Adrenal gland (tissue), 12 donors: ENCODE measurements around the gene KRTAP1-4. TPM values are rescaled to one million over a fixed set of nuclear protein-coding genes. Genes with fewer than 3 reads are reported as not detected.

Experiments
- DNase-seq, 7 donors: peaks; one replicate each; pipeline ENCODE4 v3.0.0-alpha.2; 2019 to 2020
- H3K27ac ChIP-seq, 5 donors: fragments of 200-600 bp; sonication (generic) in 4 of 5; 1 replicate in 3 of 5; 2 replicates in 2 of 5; pipeline versions ENCODE4 v1.5.1 to v1.8.0; 2016 to 2020; ENCODE audit warnings: mild to moderate bottlenecking in 1 of 5
- H3K27me3 ChIP-seq: fragments of 200-600 bp; 2 replicates; pipeline ENCODE4 v1.8.0; 2021
- H3K36me3 ChIP-seq, 2 donors: fragments of 200-600 bp; replicated peaks in 1 of 2; 1 replicate in 1 of 2; 2 replicates in 1 of 2; pipeline versions ENCODE4 v1.5.1 to v1.8.0; 2018 to 2022
- H3K4me1 ChIP-seq, 2 donors: fragments of 200-600 bp; replicated peaks in 1 of 2; 1 replicate in 1 of 2; 2 replicates in 1 of 2; pipeline versions ENCODE4 v1.5.1 to v1.8.0; 2018 to 2021
- H3K4me3 ChIP-seq, 4 donors: fragments of 200-600 bp; sonication (generic) in 3 of 4; one replicate each; pipeline ENCODE4 v1.5.1; 2016 to 2018
- H3K9me3 ChIP-seq, 3 donors: fragments of 200-600 bp; sonication (generic) in 1 of 3; replicated peaks in 1 of 3; 1 replicate in 2 of 3; 2 replicates in 1 of 3; pipeline versions ENCODE4 v1.5.1 to v1.8.0; 2016 to 2021
- CTCF ChIP-seq, 6 experiments: fragments of 450-650 bp in 4 of 6; fragments of 200-600 bp in 2 of 6; sonication (generic) in 1 of 6; IDR thresholded peaks; 1 replicate in 5 of 6; 2 replicates in 1 of 6; pipeline versions ENCODE4 v1.5.1 to v1.8.0; 2016 to 2021; ENCODE audit warnings: antibody characterized with exemption in 6 of 6, mild to moderate bottlenecking in 2 of 6, moderate library complexity in 1 of 6
- POLR2A ChIP-seq, 2 donors: fragments of 450-650 bp; IDR thresholded peaks; one replicate each; pipeline ENCODE4 v1.6.1; 2017; ENCODE audit warnings: antibody characterized with exemption in 2 of 2, mild to moderate bottlenecking in 2 of 2, moderate library complexity in 1 of 2
- WGBS, 4 donors: extraction: QIAGEN DNeasy Blood & Tissue Kit in 2 of 4; methylation state at CpG; one replicate each; pipeline versions ENCODE4 v1.1.5 to v1.1.7; 2013 to 2017; 5-methylcytosine and 5-hydroxymethylcytosine counted together
- intact Hi-C, 2 donors: fragments of 100-400 bp; cut with DNase I; formaldehyde crosslinking; loops; one replicate each; pipeline versions ENCODE4 v1.14.1 to v1.15.0; 2022 to 2023
- polyA plus RNA-seq, 3 donors: library from polyadenylated mRNA; stranded (reverse); fragments of 200-250 nt in 2 of 3; fragments of 350-450 nt in 1 of 3; fragmentation: Illumina TruSeq in 1 of 3; extraction: RNeasy Lipid Tissue Mini Kit (QIAGEN cat#74804) in 1 of 3; gene quantifications; one replicate each; pipeline ENCODE4 v1.2.3, GENCODE V29; 2013 to 2014
- total RNA-seq, 9 donors: library from RNA; depleted of rRNA in 4 of 9; stranded (reverse); fragments of >200 nt in 4 of 9; fragments of 120-200 nt in 1 of 9; fragmentation: NEBNext Ultra II Directional in 1 of 9; extraction: Animal tissue kit (Norgen Biotek cat#: 25700) in 1 of 9; gene quantifications; one replicate each; pipeline versions ENCODE4 v1.1.0 to v1.2.4, GENCODE V29; 2013 to 2023
- donor health status: healthy with polysubstance abuse.
- donor health status: Bipolar disorder and iron deficiency.
- donor health status: DM: yes; HTN: yes; CAD: no.
- donor health status: DM: no; HTN: no; CAD: no.
- donor health status: DM: no; HTN: no; CAD: no.
- donor health status: DM: yes; HTN: yes; CAD: no.

KRTAP1-4 gene
- total and polyA plus RNA-seq, 12 donors: not detected

DNA sequence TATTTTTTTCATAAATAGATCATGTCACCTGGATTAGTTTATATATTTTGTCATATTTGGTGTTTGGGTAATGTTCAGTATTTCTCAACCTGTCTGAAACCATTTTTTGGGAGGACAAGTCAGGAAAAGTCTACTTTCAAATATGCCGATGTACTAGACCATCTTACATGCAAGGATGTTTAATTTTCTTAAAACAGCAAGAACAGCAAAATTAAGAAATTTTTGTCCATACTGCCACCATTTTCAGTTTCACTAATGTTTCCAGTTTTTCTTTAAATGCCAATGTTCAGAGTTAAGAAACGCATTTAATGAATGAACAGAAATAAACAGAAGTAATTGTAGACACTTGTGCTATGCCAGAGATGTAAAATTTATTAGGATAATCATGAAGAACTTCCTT, 36.9 kb downstream of the KRTAP1-4 start:
- 82 to 90% (median 86%) methylated on average over 2 of the region's 2 CpGs for WGBS, 4 donors
- H3K4me1 ChIP-seq: no peaks in the 10 kb centered on the region
- no peaks in the 10 kb centered on the region for H3K36me3 ChIP-seq
- no peak overlapping the region for H3K27ac ChIP-seq
- peaks cover 5% of the 10 kb centered on the region for H3K27me3 ChIP-seq
- no peak overlapping the region for H3K4me3 ChIP-seq
- no peak for DNase-seq
- no peaks in the 10 kb centered on the region for H3K9me3 ChIP-seq
- TF ChIP-seq POLR2A (IDR thresholded peaks at IDR 0.05) (no peak), CTCF (IDR thresholded peaks at IDR 0.05) (no peak)
- intact Hi-C loops: no loop called here

DNA sequence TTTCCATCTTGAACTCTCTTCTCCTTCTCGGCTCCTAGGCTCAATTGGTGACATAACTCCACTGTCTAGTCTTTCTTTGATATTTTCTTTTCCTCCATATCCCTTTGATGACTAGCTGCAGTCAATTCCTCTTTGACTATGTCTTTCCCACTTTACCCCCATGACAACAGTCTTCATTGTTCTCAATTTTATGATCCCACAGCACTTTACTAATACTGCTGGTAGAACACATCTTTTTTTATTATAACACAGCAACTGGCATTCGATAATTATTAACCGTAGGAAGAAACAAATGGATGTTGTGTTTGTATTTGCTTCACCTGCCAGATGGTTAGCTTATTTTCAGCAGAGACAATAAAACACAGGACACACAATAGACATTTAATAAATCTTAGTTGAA, 37.3 kb downstream of the KRTAP1-4 start:
- 80 to 90% (median 81%) methylated on average over 3 of the region's 3 CpGs for WGBS, 4 donors
- no peak for DNase-seq
- Histone ChIP-seq H3K27me3 (peaks cover 5% of the 10 kb centered on the region), H3K36me3 (no peaks in the 10 kb centered on the region), H3K9me3 (no peaks in the 10 kb centered on the region), H3K4me1 (no peaks in the 10 kb centered on the region), H3K4me3 (no peak overlapping the region), H3K27ac (no peak overlapping the region)
- TF ChIP-seq CTCF (IDR thresholded peaks at IDR 0.05) (no peak), POLR2A (IDR thresholded peaks at IDR 0.05) (no peak)
- intact Hi-C loops: no loop called here

DNA sequence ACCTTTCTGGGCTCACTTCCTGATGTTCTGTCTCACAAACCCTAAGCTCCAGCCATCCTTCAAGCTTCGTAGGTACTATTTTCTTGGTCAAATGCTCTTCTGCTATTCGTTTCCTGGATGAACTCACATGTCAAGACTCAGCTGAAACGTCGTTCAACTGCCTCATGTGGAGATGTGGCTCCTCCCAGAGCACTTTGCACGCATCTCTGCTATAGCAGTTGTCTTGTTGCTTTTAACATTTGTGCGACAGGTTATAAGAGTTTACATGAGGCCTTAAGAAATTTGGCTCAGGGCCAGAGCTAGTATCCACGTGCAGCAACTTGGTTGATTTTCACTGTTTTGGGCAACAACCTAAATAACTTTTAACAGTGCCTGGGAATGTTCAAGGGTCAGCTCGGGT, 43.1 kb downstream of the KRTAP1-4 start:
- no peaks in the 10 kb centered on the region for H3K36me3 ChIP-seq
- H3K27ac ChIP-seq: no peak overlapping the region
- H3K4me3 ChIP-seq: no peak overlapping the region
- no peak for DNase-seq
- TF ChIP-seq CTCF (IDR thresholded peaks at IDR 0.05) (no peak), POLR2A (IDR thresholded peaks at IDR 0.05) (no peak)
- H3K9me3 ChIP-seq: no peaks in the 10 kb centered on the region
- H3K27me3 ChIP-seq: no peaks in the 10 kb centered on the region
- intact Hi-C loops: no loop called here
- 61 to 76% (median 69%) methylated on average over 8 of the region's 8 CpGs for WGBS, 4 donors
- no peaks in the 10 kb centered on the region for H3K4me1 ChIP-seq

DNA sequence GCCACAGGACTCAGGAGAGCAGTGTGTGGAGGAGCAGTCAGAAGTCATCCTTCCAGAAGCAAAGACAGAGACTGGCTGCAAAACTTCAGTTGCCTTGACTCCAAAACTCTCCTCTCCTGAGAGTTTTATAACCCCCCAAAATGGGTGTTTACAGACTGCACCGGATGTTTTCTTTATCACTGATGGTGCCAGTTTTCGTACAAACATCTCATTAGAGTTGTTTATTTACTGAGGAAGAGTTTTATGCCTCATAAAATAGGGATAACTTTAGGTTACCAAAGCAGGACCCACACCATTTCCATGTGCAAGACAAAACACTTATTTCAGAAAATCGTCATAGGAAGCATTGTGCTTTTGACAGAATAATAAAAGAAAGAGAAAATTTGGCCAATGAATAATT, 45.8 kb downstream of the KRTAP1-4 start, which contains the start of gene KRT40:
TSS of gene KRT40 (minus strand) at position 101 of the 400 bp plus-strand sequence. CDS start at position 48, 53 bp downstream.
- Histone ChIP-seq H3K36me3 (no peaks in the 10 kb centered on the region), H3K4me3 (no peak within 1 kb of the TSS), H3K27ac (no peak within 1 kb of the TSS), H3K9me3 (no peaks in the 10 kb centered on the region), H3K27me3 (no peaks in the 10 kb centered on the region), H3K4me1 (no peaks in the 10 kb centered on the region)
- DNase-seq: no peak
- TF ChIP-seq CTCF (IDR thresholded peaks at IDR 0.05): no peak
- TF ChIP-seq POLR2A (IDR thresholded peaks at IDR 0.05): no peak
- WGBS, 4 donors: 46 to 77% (median 55%) methylated on average over 3 of the region's 3 CpGs
- intact Hi-C loops: no loop called here
